HG02588 (cell line): ENCODE measurements around the gene KHNYN.
"Not testable (repeated sequence)": the region's sequence is repeated elsewhere in the genome, so short reads cannot be mapped to it uniquely, and the experiment has no call there.

Source experiments
- ATAC-seq: cut with Tn5 transposase; IDR thresholded peaks from one replicate; pipeline ENCODE4 v1.9.1; 2021; ENCODE audit warnings: mild to moderate bottlenecking, moderate library complexity; ENCODE audit not compliant: unreplicated experiment

KHNYN gene

GRCh38 chr14:24465368-24465767, 35.6 kb downstream of the KHNYN start:
- ATAC-seq: no peak

GRCh38 chr14:24465805-24466204, 36.1 kb downstream of the KHNYN start:
- ATAC-seq: no peak

GRCh38 chr14:24470450-24470849, 40.7 kb downstream of the KHNYN start:
- ATAC-seq: not testable (repeated sequence)

GRCh38 chr14:24473211-24473610, 43.5 kb downstream of the KHNYN start:
- no peak for ATAC-seq

GRCh38 chr14:24475261-24475660, 45.5 kb downstream of the KHNYN start:
- ATAC-seq: no peak

- ATAC-seq: not testable (repeated sequence)
Measured at GRCh38 chr14:24479999-24480398, 50.2 kb downstream of the KHNYN start.

GRCh38 chr14:24481622-24482324, 52.0 kb downstream of the KHNYN start:
- peak; percentile 75 for ATAC-seq

GRCh38 chr14:24482699-24483303, 53.0 kb downstream of the KHNYN start:
- ATAC-seq: not testable (repeated sequence)

GRCh38 chr14:24483604-24484252, 54.0 kb downstream of the KHNYN start:
- ATAC-seq: no peak
